Activated CD8-positive, alpha-beta T cell treated with anti-CD3 and anti-CD28 coated beads, Interleukin-2, amount 10 ng/mL, durations not matched to agents 7 days and 5 days (primary cell): ENCODE data around the gene TP53I13. TPM values are rescaled to one million over a fixed set of nuclear protein-coding genes. Genes with fewer than 3 reads are reported as not detected.
"Not testable (repeated sequence)": the region's sequence is repeated elsewhere in the genome, so short reads cannot be mapped to it uniquely, and the experiment has no call there.

ENCODE experiments used
- ATAC-seq: fragments of 150-1000 bp; cut with Tn5 transposase; one replicate; pipeline ENCODE4 v1.10.0; 2021; ENCODE audit warnings: moderate library complexity
- CTCF ChIA-PET: fragments of 350-600 bp; sonication (Branson Sonifier 250); formaldehyde crosslinking; loops from one replicate; lab custom pipeline; 2021; ENCODE audit warnings: antibody characterized with exemption; lab: Charles Lee
- POLR2A ChIA-PET: fragments of 350-600 bp; sonication (Branson Sonifier 250); formaldehyde crosslinking; loops from one replicate; lab custom pipeline; 2021; ENCODE audit warnings: antibody characterized with exemption; lab: Charles Lee
- DNase-seq: peaks from one replicate; pipeline ENCODE4 v3.0.0-alpha.2; 2020
- H3K27ac Mint-ChIP-seq: one replicate; pipeline ENCODE4 v1.8.0; 2021; ENCODE audit warnings: mild to moderate bottlenecking, mixed read lengths
- H3K27me3 Mint-ChIP-seq: one replicate; pipeline ENCODE4 v1.8.0; 2021; ENCODE audit warnings: low read depth, mixed read lengths
- H3K36me3 Mint-ChIP-seq: one replicate; pipeline ENCODE4 v1.8.0; 2021; ENCODE audit warnings: low read depth, mixed read lengths
- H3K4me1 Mint-ChIP-seq: one replicate; pipeline ENCODE4 v1.8.0; 2021; ENCODE audit warnings: low read depth, mixed read lengths
- H3K4me3 Mint-ChIP-seq: one replicate; pipeline ENCODE4 v1.8.0; 2021; ENCODE audit warnings: mild to moderate bottlenecking, mixed read lengths
- H3K9me3 Mint-ChIP-seq: one replicate; pipeline ENCODE4 v1.8.0; 2022; ENCODE audit warnings: mixed read lengths; ENCODE audit not compliant: insufficient read depth
- total RNA-seq, 2 experiments: library from RNA; stranded (reverse); gene quantifications; one replicate each; pipeline ENCODE4 v1.2.3, GENCODE V29; 2021

Gene TP53I13
- total RNA-seq, 2 experiments from 2014 or later, result 96.7 to 97.9 TPM

DNA sequence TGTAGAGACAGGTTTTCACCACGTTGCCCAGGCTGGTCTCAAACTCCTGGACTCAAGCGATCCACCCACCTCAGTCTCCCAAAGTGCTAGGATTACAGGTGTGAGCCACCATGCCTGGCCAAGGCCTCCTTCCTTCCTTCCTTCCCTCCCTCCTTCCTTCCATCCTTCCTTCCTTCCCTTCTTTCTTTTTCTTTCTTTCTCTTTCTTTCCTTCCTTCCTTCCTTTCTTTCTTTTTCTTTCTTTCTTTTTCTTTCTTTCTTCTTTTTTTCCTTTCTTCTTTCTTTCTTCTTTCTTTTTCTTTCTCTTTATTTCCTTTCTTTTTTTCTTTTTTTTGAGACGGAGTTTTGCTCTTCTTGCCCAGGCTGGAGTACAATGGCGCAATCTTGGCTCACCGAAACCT is 10.4 kb upstream of the TP53I13 start:
- H3K27me3 Mint-ChIP-seq, POLR2A ChIA-PET, CTCF ChIA-PET, H3K4me3 Mint-ChIP-seq, H3K9me3 Mint-ChIP-seq, ATAC-seq, DNase-seq: not testable (repeated sequence)
- H3K4me1 Mint-ChIP-seq, result peaks cover 42% of the 10 kb centered on the region
- peak overlapping the region; percentile 27 for H3K27ac Mint-ChIP-seq
- H3K36me3 Mint-ChIP-seq, result peaks cover 34% of the 10 kb centered on the region

DNA sequence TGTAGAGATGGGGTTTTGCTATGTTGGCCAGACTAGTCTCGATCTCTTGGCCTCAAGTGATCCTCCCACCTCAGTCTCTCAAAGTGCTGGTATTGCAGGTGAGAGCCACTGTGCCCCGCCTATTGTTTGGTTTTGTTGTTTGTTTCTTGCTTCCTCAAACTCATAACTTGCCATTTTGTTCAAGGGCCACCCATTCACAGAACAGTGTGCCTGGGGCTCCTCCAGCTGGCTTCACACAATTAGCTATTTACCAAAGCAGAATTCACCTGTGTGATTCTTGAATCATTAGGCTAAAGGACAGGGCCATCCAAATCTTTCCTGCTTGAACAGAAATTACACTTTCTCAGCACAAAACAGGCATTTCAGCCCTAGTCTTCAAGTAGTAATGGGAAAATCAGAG is 8.9 kb upstream of the TP53I13 start:
- ChIA-PET POLR2A (no interaction called here), CTCF (interaction anchor here (1.3 to 2.2 kb wide), 3 partner anchors 23 to 340 kb away, joined by 3 to 7 read pairs (median 5); no protein-coding TSS in a partner anchor)
- no peak for ATAC-seq
- Mint-ChIP-seq H3K9me3 (no peaks in the 10 kb centered on the region), H3K27ac (no peak overlapping the region), H3K4me3 (no peak overlapping the region), H3K36me3 (peaks cover 40% of the 10 kb centered on the region), H3K4me1 (peaks cover 51% of the 10 kb centered on the region), H3K27me3 (no peaks in the 10 kb centered on the region)
- DNase-seq, result no peak

DNA sequence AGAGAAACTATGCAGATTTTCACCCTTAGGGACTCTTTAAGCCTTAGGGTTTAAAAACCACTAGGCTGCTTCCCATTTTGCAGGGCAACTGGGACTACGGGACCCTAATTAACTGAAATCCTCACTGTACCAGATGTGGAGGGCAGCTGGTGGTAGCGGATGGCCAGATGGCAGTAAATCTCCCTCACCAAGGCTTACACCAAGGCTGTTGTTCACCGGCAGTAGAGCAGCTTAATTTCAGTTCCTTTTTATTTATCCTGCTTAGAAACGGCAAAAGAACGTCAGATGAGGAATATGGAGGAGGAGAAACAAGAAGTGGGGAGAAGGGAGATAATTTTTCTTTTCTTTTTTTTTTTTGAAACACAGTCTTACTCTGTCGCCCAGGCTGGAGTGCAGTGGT is 8.2 kb upstream of the TP53I13 start:
- H3K36me3 Mint-ChIP-seq, result peaks cover 44% of the 10 kb centered on the region
- no peak overlapping the region for H3K27ac Mint-ChIP-seq
- H3K4me1 Mint-ChIP-seq, result peaks cover 55% of the 10 kb centered on the region
- ChIA-PET CTCF (interaction anchor here (1.3 to 2.2 kb wide), 3 partner anchors 24 to 341 kb away, joined by 3 to 7 read pairs (median 5); no protein-coding TSS in a partner anchor), POLR2A (no interaction called here)
- DNase-seq (no peak), ATAC-seq (no peak)
- H3K27me3 Mint-ChIP-seq, result no peaks in the 10 kb centered on the region
- no peak overlapping the region for H3K4me3 Mint-ChIP-seq
- H3K9me3 Mint-ChIP-seq, result no peaks in the 10 kb centered on the region

DNA sequence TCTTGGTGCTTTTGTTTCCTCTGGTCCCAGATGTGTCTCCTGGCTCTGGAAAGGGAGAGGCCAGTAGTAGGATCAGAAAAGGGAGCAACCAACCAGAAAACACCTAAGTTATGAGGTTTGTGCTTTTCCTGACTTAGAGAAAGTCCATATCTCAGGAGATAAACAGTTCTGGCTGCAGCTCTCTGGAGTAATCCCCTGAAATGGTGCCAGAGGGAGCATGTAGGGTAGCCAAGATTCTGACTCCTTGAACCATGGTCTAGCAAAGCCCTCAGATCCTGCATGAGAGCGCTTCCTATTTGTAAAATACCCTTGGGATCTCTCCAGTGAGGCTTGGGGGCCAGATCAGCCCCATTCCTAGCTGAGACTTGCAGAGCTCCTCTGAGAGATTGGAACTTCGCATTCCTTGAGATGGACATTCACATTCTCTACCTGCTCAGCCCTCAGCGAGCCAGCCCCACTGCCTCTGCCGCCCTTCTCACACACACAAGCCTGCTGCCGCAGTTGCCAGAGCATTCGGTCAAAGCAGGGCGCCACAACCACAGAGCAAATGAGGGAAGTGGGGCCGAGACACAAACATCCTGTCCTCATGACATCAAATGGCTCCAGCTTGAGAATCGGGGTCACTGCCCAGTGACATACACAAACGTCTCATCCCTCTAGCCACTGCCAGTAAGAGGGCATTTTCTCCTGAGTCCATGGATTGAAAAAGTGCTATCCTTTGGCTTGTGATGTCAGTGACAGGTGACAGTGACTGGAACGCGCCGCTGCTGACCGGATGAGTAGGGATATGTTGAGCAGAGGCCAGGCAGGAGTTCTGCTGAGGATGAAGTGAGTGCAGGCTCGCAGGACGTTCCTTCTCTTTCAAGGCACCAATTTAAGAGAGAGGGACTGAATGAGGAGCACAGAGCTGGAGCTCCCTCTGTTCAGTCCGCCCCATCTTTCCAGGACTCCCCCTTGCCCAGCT is 6.7 kb upstream of the TP53I13 start:
- ChIA-PET POLR2A (no interaction called here), CTCF (interaction anchor here (0.7 to 1.4 kb wide), 5 partner anchors 13 to 192 kb away, joined by 3 to 6 read pairs (median 4); no protein-coding TSS in a partner anchor)
- peaks cover 58% of the 10 kb centered on the region for H3K4me1 Mint-ChIP-seq
- ATAC-seq (no peak), DNase-seq (no peak)
- no peaks in the 10 kb centered on the region for H3K27me3 Mint-ChIP-seq
- peak overlapping the region; percentile 54 for H3K27ac Mint-ChIP-seq
- no peaks in the 10 kb centered on the region for H3K9me3 Mint-ChIP-seq
- H3K36me3 Mint-ChIP-seq, result peaks cover 49% of the 10 kb centered on the region
- H3K4me3 Mint-ChIP-seq, result no peak overlapping the region

DNA sequence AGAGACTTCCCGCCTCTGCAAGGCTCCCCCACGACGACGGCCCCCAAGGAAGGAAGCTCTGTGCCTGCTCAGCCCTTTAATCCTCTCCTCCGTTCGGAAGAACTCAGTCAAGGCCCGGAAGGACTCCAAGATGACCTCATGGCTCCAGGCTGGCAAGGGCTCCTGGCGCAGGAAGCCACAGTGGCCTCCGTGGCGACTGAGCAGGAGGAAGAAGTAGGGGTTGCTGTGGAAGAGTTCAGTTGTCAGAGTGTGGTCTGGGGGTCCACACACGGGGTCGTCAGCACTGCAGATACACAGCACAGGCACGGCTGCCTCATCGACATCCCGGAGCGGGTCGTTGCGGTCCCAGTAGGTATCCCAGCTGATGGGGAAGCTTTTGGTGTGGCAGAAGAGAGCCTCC is 5.9 kb upstream of the TP53I13 start:
- peaks cover 49% of the 10 kb centered on the region for H3K36me3 Mint-ChIP-seq
- no peak for DNase-seq

DNA sequence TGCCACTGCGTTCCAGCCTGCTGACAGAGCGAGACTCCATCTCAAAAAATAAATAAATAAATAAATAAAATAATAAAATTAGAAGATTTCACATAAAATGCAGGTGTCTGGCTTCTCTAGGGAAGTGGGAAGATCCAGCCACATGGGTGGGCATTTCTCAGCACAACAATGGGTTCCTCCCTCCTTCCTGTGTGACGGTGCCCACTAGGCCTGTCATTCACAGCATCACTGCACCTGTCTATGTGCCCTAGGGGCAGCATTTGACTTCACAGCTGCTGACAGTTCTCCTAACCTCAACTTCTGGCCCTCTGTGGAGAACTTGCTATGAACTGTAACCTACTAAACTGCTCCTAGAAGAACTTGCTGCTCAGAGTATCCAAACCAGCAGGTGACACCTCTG is 4.7 kb upstream of the TP53I13 start:
- H3K9me3 Mint-ChIP-seq, result no peaks in the 10 kb centered on the region
- ChIA-PET POLR2A (interaction anchor here (3.2 kb wide), 1 partner anchor 8 kb away, joined by 9 read pairs; no protein-coding TSS in a partner anchor), CTCF (interaction anchor here (6.8 to 10.7 kb wide), 2 partner anchors 28 to 194 kb away, joined by 45 to 70 read pairs; partner anchors contain the start of gene ANKRD13B)
- peaks cover 52% of the 10 kb centered on the region for H3K36me3 Mint-ChIP-seq
- DNase-seq (no peak), ATAC-seq (no peak)
- H3K27ac Mint-ChIP-seq, result peak overlapping the region; percentile 1
- peaks cover 39% of the 10 kb centered on the region for H3K4me1 Mint-ChIP-seq
- H3K27me3 Mint-ChIP-seq, result no peaks in the 10 kb centered on the region
- peak overlapping the region; percentile 17 for H3K4me3 Mint-ChIP-seq

More for the DNA sequence above, 5.9 kb upstream of the TP53I13 start:
- Mint-ChIP-seq H3K9me3 (no peaks in the 10 kb centered on the region), H3K4me1 (peaks cover 50% of the 10 kb centered on the region), H3K27me3 (no peaks in the 10 kb centered on the region), H3K27ac (no peak overlapping the region), H3K4me3 (no peak overlapping the region)
- POLR2A ChIA-PET, result no interaction called here
- ATAC-seq, result no peak
- CTCF ChIA-PET, result interaction anchor here (0.6 to 0.9 kb wide), 3 partner anchors 14 to 941 kb away, joined by 3 to 6 read pairs (median 3); no protein-coding TSS in a partner anchor

DNA sequence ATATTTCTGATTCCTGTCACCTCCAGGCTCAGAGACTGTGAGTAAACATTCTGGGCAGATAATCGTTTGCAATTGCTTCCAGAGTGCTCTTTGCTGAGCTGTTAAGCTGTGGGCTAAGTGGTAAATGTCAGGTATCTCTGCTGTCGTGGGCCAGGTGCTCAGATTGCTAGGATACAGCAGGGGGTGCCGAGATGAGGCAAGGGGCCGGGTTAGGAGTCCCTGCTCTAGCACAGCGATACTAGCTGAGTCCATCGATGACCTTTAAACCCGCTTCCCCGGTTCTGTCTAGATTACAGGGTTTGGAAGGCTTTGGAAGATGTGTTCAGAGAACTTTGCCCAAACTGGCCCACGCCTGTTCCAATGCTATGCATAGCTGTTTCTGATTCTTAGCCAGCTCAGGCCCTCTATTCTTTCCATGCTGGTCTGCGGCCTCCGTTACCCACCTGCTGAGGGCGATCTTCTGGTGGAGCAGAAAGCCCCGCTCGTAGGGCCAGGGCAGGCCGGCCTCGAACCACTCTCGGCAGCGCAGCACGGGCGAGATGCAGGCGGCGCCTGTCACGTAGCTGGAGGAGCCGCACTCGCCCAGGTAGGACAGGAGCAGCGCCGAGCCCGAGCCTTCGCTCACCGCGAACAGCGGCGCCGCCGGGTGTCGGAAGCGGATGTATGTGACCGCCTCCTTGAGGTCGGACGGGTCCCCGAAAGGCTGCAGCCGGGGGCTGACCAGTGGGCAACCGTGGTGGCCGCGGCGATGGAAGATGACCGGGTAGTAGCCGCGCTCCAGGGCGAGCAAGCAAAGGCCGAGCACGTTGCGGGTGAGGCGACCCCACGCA is 2.6 kb upstream of the TP53I13 start:
- Mint-ChIP-seq H3K4me1 (peaks cover 46% of the 10 kb centered on the region), H3K9me3 (no peaks in the 10 kb centered on the region), H3K27ac (peak overlapping the region; percentile 97), H3K36me3 (peaks cover 43% of the 10 kb centered on the region), H3K27me3 (no peaks in the 10 kb centered on the region), H3K4me3 (peak overlapping the region; percentile 96)
- ATAC-seq (peak; percentile 32), DNase-seq (peak; percentile 77)
- ChIA-PET CTCF (interaction anchor here (1.1 to 10.9 kb wide), 9 partner anchors 9 to 275 kb away, joined by 3 to 99 read pairs (median 4); partner anchors contain the start of gene ANKRD13B), POLR2A (interaction anchor here (3.2 to 4.7 kb wide), 2 partner anchors 10 to 51 kb away, joined by 9 to 26 read pairs; no protein-coding TSS in a partner anchor)

DNA sequence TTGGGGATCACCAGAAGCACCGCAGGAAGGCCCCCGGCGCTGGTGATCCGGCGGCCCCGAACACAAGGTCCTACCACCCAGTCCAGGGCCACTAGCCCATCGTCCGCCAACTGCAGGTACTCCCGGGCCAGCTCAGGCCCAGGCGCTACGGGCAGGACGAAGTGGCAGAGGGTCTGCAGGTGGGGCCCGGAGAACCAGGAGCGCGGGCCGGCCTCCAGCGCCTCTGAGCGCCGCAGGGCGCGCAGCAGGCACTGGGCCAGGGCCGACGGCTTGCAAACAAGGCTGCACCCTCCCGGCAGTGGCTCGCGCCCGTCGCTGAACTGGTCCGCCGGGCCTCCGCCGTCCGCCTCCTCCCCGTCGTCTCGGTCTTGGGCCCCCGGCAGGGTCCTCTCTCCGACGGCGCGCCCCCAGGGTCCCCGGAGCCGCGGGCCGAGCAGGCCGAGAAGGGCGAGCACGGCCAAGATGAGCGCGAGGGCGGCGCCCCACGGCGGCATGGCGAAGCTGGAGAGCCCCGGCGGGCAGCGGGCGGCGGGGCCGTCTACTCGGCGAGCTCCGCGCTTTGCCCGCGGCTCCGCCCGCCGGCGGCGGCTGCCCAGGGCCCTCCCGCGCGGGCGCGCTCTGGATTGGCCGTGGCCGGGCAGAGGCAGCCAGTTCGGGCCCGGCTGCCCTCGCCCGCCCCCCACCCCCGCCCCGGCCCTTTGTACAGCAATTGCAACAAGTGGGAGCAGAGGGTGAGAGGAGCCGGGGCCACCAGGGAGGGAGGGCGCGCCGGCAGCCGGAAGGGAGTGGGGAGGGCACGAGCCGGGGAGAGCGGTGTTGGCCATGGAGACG is 1.8 kb upstream of the TP53I13 start, which contains the start of gene ABHD15:
ABHD15 (minus strand) TSS at position 565 of the 831 bp plus-strand sequence; CDS start at position 494, 71 bp downstream.
- Mint-ChIP-seq H3K27me3 (no peaks in the 10 kb centered on the region), H3K4me1 (peaks cover 45% of the 10 kb centered on the region), H3K27ac (peak within 1 kb of the TSS; percentile 98), H3K9me3 (no peaks in the 10 kb centered on the region), H3K36me3 (peaks cover 40% of the 10 kb centered on the region), H3K4me3 (peak within 1 kb of the TSS; percentile 96)
- CTCF ChIA-PET, result interaction anchor here (0.8 to 10.9 kb wide), 13 partner anchors 14 to 443 kb away, joined by 3 to 99 read pairs (median 4); partner anchors contain the start of gene ANKRD13B
- ATAC-seq, result peak; percentile 43
- POLR2A ChIA-PET, result interaction anchor here (1.0 to 4.7 kb wide), 4 partner anchors 11 to 50 kb away, joined by 3 to 26 read pairs (median 6); no protein-coding TSS in a partner anchor
- DNase-seq, result peak; percentile 72

DNA sequence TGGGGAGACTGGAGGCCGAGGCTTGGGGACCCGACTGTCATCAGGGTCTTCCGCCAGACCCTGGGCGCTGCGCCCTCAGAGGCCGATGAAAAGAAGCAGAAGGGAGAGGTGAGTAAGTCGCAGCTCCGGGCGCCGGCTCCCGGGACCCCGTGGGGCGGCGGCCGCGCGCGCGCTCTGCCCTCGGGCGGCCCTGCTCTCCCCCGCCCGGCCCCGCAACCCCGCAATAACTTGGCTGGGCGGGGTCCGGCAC is 1.3 kb upstream of the TP53I13 start:
- Mint-ChIP-seq H3K36me3 (peaks cover 34% of the 10 kb centered on the region), H3K9me3 (no peaks in the 10 kb centered on the region), H3K27me3 (no peaks in the 10 kb centered on the region), H3K4me3 (peak overlapping the region; percentile 96), H3K27ac (peak overlapping the region; percentile 98), H3K4me1 (peaks cover 40% of the 10 kb centered on the region)
- peak; percentile 7 for ATAC-seq
- no peak for DNase-seq
- ChIA-PET POLR2A (interaction anchor here (0.9 to 4.7 kb wide), 4 partner anchors 9 to 49 kb away, joined by 3 to 26 read pairs (median 4); no protein-coding TSS in a partner anchor), CTCF (interaction anchor here (0.8 to 10.9 kb wide), 11 partner anchors 13 to 443 kb away, joined by 3 to 99 read pairs (median 4); partner anchors contain the start of gene ANKRD13B)

DNA sequence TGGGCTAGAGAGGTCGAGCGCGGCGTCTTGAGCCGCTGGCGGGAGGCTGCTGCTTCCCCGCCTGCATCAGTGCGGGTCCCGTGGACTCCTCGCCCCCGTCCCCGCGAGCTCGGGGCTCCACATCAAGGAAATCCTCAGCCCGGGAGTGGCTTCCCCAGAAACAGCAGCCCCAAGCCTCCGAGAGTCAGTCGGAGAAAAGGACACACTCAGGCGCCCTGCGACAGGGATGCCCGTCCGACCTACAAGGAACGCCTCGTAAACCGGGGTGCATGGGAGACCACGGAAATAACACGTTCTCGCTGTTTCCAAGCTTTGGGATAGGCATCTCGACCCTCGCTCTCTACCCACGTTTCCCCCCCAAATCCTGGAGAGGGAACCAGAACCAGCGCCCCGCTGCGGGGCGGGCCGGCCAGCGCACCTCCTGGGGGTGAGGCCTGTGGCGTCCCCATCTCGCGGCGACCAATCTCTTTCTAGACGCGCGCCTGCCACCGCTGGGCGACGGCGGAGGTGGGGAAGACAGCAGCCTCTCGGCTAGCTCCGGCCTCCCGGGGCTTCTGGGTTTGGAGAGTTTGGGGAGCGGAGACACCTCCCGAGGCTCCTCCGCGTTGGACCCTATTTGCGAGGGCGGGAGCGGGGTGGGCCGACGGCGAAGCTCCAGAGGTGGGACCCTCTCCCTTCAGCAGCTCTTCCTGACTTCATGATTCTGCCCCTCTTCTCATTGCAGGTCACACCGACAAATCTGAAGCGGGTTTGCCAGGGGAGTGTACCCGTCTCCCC is 759 bp upstream of the TP53I13 start:
- Mint-ChIP-seq H3K36me3 (peaks cover 29% of the 10 kb centered on the region), H3K27me3 (no peaks in the 10 kb centered on the region), H3K4me3 (peak overlapping the region; percentile 94), H3K4me1 (peaks cover 34% of the 10 kb centered on the region), H3K27ac (peak overlapping the region; percentile 98), H3K9me3 (no peaks in the 10 kb centered on the region)
- DNase-seq (peak; percentile 87), ATAC-seq (peak; percentile 66)
- ChIA-PET POLR2A (interaction anchor here (0.7 to 4.7 kb wide), 5 partner anchors 9 to 49 kb away, joined by 3 to 26 read pairs (median 4); no protein-coding TSS in a partner anchor), CTCF (interaction anchor here (0.8 to 10.9 kb wide), 10 partner anchors 11 to 444 kb away, joined by 3 to 99 read pairs (median 5); partner anchors contain the start of gene ANKRD13B)
